ENCODE results near the gene PXDN. TPM values are rescaled to one million over a fixed set of nuclear protein-coding genes. Genes with fewer than 3 reads are reported as not detected.

Gene PXDN
- total RNA-seq, 1 donor from 2014 or later, result 2.5 TPM

DNA sequence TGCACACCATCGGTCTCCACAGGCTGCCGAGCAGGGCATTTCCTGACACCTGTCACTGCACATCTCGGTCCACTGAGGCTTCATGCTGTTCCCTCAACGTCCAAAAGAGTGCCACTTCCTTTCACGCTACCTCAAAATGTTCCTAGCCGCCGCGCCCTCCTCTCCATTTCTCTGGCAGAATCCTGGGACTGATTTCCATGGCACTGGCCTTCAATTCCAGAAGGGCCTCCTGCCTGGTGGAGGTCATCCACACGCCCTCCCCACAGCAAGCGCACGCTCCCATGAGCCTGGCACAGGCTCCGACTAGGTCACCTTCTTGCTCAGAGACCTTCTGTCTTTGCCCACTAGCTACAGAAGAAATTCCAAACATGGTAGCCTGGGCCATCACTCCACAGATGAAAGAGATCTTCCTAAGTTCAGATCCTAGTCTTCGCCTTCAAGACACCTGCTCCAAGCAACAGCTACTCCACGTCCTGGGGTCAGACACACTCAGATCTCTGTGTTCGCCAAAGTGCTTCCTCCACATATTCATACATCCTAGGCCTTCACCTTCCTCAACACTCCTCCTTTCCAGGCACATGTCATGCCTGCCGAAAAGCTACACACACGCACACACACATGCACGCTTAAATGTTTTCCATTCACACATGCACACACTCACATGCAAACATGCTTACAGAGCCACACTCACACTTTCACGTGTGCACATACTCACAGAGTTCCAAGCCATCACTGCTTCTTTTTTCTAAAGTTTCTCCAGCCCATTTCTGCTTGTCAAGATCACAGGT lies 94.0 kb downstream of the PXDN start:
- intact Hi-C loops (cut with micrococcal nuclease), result no loop called here

GRCh38 chr2:1649103-1650084 lies 94.9 kb downstream of the PXDN start:
- intact Hi-C loops (cut with micrococcal nuclease), result no loop called here

DNA sequence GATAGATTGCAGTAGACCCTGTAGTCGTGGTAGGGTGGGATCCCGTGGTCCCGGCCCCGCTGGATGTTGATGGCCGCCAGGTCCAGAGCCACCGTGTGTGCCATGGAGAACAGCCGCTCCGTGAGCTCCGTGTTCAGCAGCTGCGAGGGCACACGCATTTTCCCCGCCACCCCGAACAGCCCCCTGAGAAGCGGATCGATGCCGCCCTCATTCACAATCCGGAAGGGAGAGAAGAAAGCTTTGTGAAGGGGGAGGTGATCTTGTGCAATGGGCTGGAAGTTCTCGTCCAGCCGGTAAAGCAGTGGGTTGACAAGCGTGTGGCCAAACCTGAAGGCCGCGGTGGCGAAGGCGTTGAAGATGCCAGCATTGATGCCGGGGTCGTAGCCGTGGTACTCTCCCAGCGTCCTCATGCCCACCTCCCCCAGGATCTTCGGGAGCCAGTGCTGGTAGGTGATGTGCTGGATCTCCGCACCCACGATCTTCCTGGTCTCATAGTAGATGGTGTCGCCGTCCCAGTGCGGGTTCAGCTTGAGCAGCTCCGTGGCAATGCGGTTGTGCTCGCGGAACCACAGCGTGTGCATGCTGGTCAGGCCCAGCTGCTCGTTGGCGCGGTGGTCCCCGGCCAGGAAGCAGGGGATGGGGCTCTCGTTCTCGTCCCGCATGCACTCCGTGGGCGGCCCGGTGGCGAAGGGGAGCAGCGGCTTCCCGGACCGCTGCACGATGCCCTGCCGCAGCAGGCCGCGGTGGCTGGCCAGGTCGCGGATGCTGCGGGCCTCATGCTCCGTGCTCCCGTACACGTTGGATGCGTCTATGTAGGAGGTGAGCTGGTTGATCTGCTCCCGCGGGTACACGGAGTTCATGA lies 95.8 kb downstream of the PXDN start:
- intact Hi-C loops (cut with micrococcal nuclease), result no loop called here

GRCh38 chr2:1647417-1648240 lies 96.7 kb downstream of the PXDN start:
- intact Hi-C loops (cut with micrococcal nuclease), result no loop called here

- intact Hi-C loops (cut with micrococcal nuclease), result no loop called here
Measured at GRCh38 chr2:1645761-1646476, 98.4 kb downstream of the PXDN start.

DNA sequence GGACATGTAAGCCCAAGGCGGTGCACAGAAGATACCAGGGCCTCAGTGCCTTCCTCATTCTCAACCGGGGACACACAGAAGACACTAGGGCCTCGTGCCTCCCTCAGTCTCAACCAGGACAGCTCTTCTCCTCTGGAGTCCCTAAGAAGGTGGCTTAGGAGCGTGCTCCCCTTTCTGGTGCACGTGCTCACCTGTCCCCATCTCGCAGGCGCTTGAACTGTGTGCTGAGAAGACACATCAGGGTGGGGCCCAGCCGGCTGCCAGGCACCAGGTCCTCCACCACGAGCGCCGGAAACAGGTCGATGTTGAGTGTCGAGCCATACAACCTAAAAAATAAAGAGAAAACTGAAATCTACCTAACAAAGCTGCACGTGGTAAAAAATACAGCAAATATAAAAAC lies 99.9 kb downstream of the PXDN start:
- intact Hi-C loops (cut with micrococcal nuclease), result no loop called here

DNA sequence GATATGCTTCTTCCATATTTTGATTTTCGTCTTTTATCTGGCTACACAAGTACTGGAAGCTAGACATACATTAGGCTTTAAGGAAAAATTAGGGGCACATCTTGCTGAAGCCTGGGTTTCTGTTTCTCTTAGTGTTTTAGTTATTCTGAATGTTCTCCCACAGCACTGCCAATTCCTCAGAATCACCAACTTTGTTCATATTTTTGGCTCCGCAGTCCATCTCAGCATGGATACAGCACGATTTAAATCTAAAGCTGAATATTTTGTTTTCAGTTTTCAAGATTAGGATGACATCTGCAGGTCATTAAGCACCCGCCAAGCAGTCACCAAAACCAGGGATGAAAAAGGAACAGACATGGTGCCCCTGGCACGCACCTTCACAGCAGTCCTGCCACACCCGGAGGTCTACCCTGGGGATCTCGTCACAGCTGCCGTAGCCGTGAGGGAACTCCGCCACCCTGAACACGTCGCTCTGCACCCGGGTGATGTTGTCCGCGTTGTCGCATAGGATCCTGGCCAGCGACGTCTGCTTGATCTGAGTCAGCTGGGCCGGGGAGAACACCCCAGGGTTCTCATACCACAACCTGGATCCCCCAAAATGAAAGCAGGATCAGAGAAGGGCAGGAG lies 101.2 kb downstream of the PXDN start:
- intact Hi-C loops (cut with micrococcal nuclease), result no loop called here

- intact Hi-C loops (cut with micrococcal nuclease), result no loop called here
Measured at GRCh38 chr2:1642066-1642861, 102.1 kb downstream of the PXDN start.

- intact Hi-C loops (cut with micrococcal nuclease), result no loop called here
Measured at GRCh38 chr2:1641523-1641922, 102.8 kb downstream of the PXDN start.

DNA sequence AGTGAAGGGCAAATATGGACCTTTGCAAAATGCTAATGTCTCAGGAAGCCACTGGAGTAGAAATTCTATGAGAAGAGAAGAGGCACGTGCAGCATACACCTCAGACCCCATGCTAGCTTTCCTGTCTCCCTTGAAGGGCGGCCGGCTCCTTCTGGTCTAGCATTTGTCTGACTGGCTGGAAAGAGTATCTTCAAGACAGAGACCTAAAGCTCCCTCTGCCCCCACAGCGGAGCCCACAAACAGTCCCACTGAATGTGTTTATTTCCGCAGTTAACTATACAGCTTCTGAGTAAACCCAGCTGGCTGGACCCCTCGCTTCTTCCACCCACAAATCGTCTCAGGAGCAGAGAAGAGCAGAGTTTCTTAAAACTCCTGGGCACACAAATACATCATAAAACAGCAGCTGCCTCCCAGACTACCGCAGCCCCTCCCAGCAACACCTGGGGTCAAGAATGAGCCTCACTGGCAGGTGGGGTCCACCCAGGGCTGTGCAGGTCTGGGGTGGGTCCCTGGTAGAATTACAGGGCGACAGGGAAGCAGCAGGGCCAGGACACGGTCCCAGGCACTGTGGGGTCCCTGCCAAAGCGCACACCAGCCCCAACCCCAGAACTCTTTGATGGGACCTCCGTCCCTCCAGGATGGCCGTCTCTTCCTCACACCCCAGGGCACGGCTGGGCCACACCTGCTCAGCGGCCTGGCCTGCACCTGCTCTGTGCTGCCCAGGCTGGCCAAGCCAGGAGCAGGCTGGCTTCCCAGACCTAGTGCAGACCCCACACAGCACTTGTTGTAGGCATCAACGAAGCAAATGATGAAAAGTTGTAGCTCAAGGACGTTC lies 103.8 kb downstream of the PXDN start:
- intact Hi-C loops (cut with micrococcal nuclease), result no loop called here

DNA sequence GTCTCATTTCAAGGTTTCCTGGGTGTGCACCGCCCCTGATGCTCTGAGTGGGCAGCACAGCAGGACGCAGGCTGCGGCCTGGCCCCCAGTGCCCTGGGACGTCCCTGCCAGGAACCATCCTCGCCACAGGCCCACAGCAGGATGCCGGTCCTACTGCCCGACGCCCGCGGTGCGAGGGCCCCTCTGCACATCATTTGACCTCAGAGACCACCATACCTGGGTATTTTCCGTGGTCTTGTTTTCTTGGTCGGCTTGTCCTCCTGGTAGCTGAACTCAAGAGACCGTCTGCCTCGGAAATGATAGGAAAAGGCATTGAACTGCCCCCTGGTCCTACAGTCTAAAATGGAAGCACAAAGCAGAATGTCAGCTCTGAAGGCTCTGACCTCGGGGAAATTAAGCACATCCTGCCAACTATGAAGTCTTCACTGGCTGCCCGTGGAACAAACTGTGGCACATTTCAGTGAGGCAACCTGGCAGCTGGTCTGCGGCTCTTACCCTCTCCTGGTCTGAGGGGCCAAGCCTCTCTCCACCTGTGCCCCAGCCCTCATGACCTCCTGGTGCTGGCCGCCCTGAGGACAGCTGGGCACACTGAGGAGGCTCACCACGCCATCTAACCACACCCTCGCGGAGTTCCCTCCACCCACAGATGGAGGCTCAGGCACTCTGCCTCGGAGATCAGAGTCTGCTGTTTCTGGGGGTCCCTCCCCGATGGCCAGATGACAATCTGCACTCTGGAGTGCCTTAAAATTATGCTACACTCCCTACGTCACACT lies 105.0 kb downstream of the PXDN start:
- intact Hi-C loops (cut with micrococcal nuclease), result no loop called here

GRCh38 chr2:1638281-1638860 lies 105.9 kb downstream of the PXDN start:
- intact Hi-C loops (cut with micrococcal nuclease), result no loop called here

DNA sequence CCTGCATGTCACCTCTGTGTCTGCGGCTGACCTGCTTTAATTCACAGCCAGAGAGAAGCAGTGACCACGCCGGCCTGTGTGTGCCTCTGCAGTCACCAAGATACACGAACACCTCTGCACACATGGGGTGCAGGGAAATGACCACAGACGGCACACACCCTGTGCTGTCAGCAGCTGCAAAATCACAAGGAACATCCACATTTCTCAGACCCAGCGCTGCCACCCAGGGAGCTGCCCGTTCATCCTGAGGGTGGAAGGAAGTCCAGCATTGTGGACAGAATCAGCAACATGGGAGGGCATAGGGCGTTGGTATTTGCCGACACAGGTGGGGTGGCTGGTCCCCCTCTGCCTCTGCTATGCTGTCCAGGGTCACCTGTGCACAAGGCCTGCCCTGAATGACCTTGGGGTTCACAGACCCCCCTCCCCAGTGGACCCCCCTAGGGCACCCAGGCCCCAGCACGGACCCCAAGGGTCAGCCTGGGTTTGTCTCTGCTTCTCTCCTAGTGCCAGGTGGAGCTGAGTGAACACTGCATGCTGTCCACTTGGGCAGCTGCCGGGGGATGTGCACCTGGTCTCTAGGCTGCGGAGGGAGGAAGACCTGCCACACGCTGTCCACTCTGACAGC lies 107.4 kb downstream of the PXDN start:
- intact Hi-C loops (cut with micrococcal nuclease), result no loop called here

DNA sequence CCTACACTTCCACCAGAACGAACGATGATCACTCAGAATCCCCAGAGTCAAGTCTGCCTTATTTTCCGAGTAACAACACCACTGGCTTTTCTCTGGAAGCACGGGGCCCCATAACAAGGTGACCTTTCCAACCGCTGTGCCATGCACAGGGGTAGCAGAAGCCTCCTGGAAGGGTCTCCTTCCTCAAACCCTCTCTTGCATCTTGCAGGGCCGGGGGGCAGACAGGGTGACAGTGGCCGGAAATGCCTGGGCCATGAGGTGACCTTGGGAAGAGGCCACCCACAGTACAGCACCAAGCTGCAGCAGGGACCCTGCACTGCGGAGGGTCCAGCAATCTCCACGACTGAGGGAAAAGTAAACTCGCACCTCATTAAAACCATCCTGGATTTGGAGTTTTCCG lies 108.5 kb downstream of the PXDN start:
- intact Hi-C loops (cut with micrococcal nuclease), result no loop called here

GRCh38 chr2:1634681-1635341 lies 109.5 kb downstream of the PXDN start:
- intact Hi-C loops (cut with micrococcal nuclease), result no loop called here

Data from T-helper 1 cell treated with Interleukin-12 subunit alpha and Interleukin-12 subunit beta and Interleukin-4 antibody, amounts not matched to agents 30 ng/mL and 1 ng/mL, for 36 hours (primary cell).